GM18502 (cell line): ENCODE data around the gene TMEM106C.
"Not testable (repeated sequence)": the region's sequence is repeated elsewhere in the genome, so short reads cannot be mapped to it uniquely, and the experiment has no call there.

Experiments
- ATAC-seq: cut with Tn5 transposase; IDR thresholded peaks from one replicate; pipeline ENCODE4 v1.9.1; 2021; ENCODE audit warnings: mild to moderate bottlenecking; ENCODE audit not compliant: unreplicated experiment, poor library complexity

TMEM106C gene

GRCh38 chr12:47947341-47947740, 16.1 kb upstream of the TMEM106C start:
- ATAC-seq, result no peak

DNA sequence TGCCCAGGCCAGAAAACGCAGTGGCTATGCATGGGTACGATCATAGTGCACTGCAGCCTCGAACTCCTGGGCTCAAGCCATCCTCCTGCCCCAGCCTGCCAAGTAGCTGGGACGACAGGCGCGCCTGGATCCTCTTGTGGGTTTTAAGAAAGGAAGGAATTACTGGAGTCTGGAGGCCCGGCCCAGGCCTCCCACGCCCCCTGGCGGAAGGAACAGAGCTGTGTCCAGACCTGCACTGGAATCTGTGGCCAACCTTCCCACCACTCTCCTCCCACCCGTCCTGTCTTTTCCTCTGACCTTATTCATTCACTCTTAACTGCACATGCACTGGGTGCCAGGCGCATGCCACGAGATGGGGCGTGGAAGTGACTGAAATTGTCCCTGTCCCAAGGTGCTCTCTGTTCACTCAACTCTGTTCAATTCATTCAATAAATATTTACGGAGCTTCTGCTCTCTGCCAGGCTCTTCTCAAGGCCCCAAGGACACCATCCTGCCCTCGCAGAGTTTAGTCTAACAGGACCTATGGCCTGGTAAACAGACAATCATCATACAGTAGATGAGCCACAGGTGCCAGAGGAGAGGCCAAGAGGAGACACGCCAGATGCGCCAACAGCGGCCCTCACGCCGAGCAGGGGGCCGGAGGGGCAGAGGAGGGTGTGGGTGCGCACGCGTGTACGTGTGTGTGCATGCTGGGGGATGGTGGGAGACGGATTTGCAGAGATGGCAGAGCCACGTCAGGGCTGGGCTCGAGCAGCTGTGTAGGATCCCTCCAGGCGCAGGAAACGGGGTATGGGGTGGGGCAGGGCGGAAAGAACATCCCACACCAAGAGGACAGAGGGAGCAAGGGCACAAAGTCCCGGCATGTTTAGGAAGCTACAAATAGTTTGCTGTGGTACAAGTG, 13.7 kb upstream of the TMEM106C start:
- ATAC-seq, result no peak

GRCh38 chr12:47950856-47951468, 12.4 kb upstream of the TMEM106C start:
- no peak for ATAC-seq

DNA sequence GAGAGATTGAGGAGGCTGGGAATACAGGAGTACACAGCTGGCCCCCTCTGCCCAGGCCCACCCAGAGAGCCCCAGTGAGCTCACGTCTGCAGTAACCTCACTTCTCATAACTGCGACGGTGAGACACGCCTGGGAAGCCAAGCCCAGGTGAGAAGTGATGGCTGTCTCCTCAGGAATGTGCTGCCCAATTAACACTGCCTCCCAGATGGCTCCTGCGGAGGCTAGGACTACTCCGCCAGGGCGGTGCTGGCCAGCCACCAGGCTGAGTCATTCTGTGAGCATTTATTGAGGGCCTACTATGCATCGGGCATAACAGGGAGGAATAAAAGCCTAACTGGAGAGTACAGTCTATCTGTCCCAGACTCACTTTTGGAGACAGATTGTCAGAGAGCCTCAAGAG, 9.3 kb upstream of the TMEM106C start:
- ATAC-seq, result no peak

GRCh38 chr12:47954467-47955045, 8.8 kb upstream of the TMEM106C start:
- ATAC-seq, result no peak

DNA sequence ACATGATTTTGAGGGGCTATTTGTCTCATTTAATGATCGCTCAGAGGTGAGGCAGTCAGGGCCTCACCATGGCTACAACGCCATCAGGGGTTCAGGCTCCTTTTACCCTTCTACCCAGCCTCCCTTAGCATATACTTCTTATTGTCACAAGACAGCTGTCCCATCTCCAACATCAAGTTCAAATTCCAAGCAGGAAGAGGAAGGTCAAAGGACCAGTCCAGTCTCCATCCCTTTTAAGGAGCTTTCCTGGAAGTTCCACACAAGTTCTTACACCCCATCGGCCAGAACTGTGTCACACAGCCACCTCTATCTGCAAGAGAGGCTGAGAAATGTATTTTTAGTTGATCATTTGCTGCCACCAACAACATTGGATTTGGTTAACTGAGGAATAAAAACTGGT, 8.3 kb upstream of the TMEM106C start:
- no peak for ATAC-seq

DNA sequence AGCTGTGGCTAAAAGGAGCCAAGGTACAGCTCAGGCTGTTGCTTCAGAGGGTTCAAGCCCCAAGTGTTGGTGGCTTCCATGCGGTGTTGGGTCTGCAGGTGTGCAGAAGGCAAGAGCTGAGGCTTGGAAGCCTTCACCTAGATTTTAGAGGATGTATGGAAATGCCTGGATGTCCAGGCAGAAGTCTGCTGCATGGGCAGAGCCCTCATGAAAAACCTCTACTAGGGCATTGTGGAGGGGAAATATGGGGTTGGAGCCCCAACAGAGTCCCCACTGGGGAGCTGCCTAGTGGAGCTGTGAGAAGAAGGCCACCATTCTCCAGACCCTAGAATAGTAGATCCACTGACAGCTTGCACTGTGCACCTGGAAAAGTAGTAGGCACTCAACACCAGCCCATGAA, 5.7 kb upstream of the TMEM106C start:
- ATAC-seq, result not testable (repeated sequence)

DNA sequence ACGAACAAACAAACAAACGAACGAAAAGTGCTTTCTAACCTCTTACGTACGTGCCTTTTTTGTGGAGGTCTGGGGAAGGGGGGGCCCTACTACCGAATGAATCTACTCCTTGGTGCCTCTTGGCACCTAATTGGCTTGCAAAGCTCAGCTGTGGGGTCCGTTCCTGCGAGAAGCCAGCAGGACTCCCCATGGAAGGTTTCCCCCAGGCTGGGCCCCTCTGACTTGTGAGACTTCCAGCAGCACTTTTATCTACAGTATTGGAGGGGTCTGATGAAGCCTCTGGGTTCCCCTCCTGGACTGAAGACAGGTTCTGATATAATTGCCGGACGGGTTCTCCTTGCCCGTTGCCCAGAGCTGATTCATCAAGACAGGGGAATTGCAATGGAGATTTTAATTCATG, 1.2 kb upstream of the TMEM106C start:
- no peak for ATAC-seq

- no peak for ATAC-seq
Observed at GRCh38 chr12:47964106-47964728, 821 bp downstream of the TMEM106C start.

DNA sequence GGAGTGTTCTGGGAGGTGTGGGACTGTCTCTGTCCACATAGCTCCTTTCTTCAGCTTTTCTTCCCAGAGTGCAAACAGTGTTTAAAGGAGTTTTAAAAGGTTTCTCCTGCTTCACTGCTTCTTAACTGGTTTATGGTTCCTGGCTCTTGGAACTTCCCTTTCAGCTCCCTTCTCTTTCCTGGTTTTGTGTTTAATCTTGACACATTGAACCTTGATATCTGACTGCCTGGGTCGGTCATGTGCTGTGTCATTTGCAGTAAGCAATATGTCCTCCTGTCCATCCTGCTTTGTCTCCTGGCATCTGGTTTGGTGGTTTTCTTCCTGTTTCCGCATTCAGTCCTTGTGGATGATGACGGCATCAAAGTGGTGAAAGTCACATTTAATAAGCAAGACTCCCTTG, 2.2 kb downstream of the TMEM106C start:
- ATAC-seq, result no peak

DNA sequence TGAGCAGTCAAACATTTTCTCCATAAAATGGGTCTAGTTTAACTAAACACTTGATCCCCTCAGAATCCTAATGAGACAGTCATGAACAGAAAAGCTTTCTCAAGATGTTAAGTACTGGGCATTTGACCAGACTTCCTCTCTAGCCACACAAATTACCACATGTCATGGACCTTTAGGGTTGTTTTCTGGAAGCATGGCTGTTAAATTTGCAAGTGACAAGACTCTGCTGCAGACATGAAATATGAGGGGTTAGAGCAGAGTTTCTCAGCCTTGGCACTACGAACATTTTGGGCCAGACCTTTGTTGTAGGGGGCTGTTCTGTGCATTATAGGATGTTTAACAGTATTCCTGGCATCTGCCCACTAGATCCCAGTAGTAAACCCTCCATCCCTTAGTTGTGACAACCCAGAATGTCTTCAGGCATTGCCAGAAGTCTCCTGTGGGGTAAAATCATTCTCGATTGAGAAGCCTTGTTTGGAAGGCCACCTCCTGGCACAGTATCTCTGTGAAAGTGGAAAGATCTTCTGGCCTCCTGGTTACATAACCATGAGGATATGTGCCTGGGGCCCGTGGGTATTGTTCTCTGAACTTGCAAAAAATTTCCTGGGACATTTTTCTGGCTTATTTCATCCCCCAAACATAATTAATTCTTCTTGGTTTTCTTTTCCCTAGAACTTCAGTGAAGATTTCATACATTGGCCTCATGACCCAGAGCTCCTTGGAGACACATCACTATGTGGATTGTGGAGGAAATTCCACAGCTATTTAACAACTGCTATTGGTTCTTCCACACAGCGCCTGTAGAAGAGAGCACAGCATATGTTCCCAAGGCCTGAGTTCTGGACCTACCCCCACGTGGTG, 4.3 kb downstream of the TMEM106C start:
- no peak for ATAC-seq

GRCh38 chr12:47969845-47970244, 6.4 kb downstream of the TMEM106C start:
- no peak for ATAC-seq

GRCh38 chr12:47970843-47971242, 7.4 kb downstream of the TMEM106C start:
- ATAC-seq, result no peak

DNA sequence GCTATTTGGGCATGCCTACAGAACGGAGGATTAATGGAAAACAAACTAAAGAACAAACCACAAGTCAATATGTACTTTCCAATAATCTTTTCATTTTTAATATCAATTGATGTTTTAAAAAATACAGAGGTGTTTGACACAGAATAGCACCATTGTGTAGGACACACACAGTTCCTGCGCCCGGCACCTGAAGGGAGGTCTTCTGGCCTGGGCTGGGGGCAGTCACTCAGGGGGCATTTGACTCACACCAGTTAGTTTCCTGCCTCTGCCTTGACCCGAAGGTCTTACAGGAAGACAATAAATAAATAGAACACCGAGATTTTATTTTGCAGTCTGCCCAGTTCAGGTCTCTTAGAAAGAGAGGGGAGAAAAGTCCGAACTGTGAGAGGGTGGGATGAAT, 9.5 kb downstream of the TMEM106C start:
- no peak for ATAC-seq

- no peak for ATAC-seq
Observed at GRCh38 chr12:47973870-47974269, 10.5 kb downstream of the TMEM106C start.

- ATAC-seq, result no peak
Observed at GRCh38 chr12:47975036-47975620, 11.7 kb downstream of the TMEM106C start.

DNA sequence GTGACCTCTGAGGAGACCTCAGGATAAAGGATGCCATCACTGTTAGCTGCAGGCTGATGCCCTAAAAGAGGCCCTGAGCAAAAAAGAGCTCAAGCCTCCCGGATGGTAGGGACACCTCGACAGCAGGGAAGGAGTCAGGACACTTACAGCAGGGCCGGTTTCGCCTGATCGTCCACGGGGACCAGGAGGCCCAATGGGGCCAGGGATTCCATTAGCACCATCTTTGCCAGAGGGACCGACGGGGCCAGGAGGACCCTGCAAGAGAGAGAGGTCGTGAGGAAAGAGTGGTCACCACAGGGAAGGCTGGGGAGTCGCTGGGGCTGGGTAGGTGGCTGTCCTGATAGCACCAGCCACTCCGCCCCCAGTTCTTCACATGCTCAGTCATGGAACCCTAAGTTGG, 12.4 kb downstream of the TMEM106C start:
- ATAC-seq, result no peak

DNA sequence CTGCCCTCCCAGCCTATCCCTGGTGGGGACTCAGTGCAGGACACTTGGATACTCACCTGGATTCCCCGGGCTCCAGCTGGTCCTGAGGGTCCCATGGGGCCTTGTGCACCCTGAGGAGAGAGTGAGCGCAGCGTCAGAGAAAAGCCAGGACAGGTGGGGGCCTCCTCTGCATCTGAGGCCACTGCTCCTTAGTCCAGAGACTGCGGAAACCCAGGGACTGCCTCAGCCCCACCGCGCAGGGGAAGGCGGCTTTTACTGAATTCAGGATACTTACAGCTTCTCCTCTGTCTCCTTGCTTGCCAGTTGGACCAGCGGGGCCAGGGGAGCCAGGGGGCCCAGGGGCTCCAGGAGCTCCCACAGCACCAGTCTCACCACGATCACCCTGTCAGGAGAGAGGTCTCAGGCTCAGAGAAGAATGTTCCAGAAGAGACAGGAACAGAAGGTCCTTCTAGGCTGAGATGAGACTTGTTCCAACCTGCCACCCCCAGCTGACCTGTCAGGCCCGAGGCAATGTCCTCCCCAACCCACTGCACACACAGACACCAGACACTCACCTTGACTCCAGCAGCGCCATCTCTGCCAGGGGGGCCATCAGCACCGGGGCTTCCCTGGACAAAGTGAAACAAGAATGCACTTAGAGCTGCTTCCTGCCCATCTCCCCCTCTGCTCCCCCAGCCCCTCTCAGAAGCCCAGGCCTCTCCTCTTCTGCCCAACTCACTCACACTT, 13.8 kb downstream of the TMEM106C start:
- no peak for ATAC-seq
